ENCODE measurements around the gene PRPF6.

DNA sequence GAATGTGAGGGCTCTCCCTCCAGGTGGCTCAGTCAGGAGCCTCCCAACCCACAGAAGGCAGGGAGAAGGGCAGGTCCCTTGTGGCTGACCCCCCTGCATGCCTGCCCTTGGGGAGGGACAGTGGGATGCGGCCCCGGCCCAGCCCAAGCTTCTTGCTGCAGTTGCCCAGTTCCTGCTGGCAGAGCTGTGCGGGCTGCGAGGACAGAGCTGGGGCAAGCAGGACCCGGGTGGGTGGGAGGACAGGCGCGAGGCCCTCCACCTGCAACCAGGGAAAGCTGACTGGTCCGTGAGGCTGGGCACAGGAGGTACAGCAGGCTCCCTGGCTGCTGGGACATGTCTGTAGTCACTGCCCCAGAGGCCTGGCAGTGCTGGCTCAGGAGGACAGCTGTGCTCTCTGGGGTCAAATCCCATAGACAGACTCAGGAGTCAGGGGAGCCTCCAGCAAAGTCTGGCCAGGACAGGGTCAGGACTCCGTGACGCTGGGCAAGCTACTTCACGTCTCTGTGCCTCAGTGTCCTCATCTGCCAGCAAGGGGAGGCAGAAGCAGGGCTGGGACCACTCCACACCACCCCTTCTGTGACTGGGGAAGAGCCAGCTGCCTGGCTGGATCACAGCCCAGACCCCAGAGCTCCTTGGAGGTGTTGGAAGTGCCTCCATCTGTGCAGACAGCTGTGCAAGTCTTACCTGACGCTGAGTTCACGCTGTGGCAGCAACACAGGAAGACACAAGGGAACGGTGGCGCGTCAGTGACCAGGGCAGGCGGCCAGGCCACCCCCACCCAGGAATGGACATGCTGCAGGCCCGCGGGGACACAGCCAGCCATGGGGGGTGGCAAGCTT lies 37.7 kb upstream of the PRPF6 start:
- TF ChIP-seq, protein P1, sequence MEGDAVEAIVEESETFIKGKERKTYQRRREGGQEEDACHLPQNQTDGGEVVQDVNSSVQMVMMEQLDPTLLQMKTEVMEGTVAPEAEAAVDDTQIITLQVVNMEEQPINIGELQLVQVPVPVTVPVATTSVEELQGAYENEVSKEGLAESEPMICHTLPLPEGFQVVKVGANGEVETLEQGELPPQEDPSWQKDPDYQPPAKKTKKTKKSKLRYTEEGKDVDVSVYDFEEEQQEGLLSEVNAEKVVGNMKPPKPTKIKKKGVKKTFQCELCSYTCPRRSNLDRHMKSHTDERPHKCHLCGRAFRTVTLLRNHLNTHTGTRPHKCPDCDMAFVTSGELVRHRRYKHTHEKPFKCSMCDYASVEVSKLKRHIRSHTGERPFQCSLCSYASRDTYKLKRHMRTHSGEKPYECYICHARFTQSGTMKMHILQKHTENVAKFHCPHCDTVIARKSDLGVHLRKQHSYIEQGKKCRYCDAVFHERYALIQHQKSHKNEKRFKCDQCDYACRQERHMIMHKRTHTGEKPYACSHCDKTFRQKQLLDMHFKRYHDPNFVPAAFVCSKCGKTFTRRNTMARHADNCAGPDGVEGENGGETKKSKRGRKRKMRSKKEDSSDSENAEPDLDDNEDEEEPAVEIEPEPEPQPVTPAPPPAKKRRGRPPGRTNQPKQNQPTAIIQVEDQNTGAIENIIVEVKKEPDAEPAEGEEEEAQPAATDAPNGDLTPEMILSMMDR (IDR thresholded peaks at IDR 0.05): no peak
- TF ChIP-seq, protein P2, sequence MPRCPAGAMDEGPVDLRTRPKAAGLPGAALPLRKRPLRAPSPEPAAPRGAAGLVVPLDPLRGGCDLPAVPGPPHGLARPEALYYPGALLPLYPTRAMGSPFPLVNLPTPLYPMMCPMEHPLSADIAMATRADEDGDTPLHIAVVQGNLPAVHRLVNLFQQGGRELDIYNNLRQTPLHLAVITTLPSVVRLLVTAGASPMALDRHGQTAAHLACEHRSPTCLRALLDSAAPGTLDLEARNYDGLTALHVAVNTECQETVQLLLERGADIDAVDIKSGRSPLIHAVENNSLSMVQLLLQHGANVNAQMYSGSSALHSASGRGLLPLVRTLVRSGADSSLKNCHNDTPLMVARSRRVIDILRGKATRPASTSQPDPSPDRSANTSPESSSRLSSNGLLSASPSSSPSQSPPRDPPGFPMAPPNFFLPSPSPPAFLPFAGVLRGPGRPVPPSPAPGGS (IDR thresholded peaks at IDR 0.05): no peak
- TF ChIP-seq FOSL2 (IDR thresholded peaks at IDR 0.05): no peak
- TF ChIP-seq FOSL2 (CRISPR knock-in tag; IDR thresholded peaks at IDR 0.05): no peak
- no peak for TF ChIP-seq POLR2A (IDR thresholded peaks at IDR 0.05; ENCODE audit: low read length)
- TF ChIP-seq PHF8 (IDR thresholded peaks at IDR 0.05; ENCODE audit: borderline replicate concordance, low read depth): no peak
- no peak for TF ChIP-seq SMC3 (IDR thresholded peaks at IDR 0.05)
- TF ChIP-seq BHLHE40 (IDR thresholded peaks at IDR 0.05; ENCODE audit: low read depth, low read length): no peak
- TF ChIP-seq JUNB (IDR thresholded peaks at IDR 0.05): no peak
- TF ChIP-seq CEBPB (IDR thresholded peaks at IDR 0.05): no peak
- TF ChIP-seq, protein P3, sequence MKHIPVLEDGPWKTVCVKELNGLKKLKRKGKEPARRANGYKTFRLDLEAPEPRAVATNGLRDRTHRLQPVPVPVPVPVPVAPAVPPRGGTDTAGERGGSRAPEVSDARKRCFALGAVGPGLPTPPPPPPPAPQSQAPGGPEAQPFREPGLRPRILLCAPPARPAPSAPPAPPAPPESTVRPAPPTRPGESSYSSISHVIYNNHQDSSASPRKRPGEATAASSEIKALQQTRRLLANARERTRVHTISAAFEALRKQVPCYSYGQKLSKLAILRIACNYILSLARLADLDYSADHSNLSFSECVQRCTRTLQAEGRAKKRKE (CRISPR knock-in tag; IDR thresholded peaks at IDR 0.05; ENCODE audit: low read depth): no peak
- TF ChIP-seq, protein P4, sequence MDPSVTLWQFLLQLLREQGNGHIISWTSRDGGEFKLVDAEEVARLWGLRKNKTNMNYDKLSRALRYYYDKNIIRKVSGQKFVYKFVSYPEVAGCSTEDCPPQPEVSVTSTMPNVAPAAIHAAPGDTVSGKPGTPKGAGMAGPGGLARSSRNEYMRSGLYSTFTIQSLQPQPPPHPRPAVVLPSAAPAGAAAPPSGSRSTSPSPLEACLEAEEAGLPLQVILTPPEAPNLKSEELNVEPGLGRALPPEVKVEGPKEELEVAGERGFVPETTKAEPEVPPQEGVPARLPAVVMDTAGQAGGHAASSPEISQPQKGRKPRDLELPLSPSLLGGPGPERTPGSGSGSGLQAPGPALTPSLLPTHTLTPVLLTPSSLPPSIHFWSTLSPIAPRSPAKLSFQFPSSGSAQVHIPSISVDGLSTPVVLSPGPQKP (IDR thresholded peaks at IDR 0.05; ENCODE audit: low read depth, low read length): no peak
- TF ChIP-seq NFE2L2 (conservative IDR thresholded peaks at IDR 0.05; ENCODE audit: low read length): no peak
- no peak for TF ChIP-seq TP53 (CRISPR knock-in tag; IDR thresholded peaks at IDR 0.05)
